ENCODE data around the gene SORCS3.

Gene SORCS3

GRCh38 chr10:105269689-105270088, 628.6 kb downstream of the SORCS3 start:
- H3K4me3 ChIP-seq (ENCODE audit: low read depth, low read length), result no peak overlapping the region
- TF ChIP-seq CTCF (IDR thresholded peaks at IDR 0.05; ENCODE audit: low read depth, low read length), result no peak

- TF ChIP-seq CTCF (IDR thresholded peaks at IDR 0.05; ENCODE audit: low read depth, low read length), result no peak
- no peak overlapping the region for H3K4me3 ChIP-seq (ENCODE audit: low read depth, low read length)
Observed at GRCh38 chr10:105274556-105275070, 633.5 kb downstream of the SORCS3 start.

- no peak overlapping the region for H3K4me3 ChIP-seq (ENCODE audit: low read depth, low read length)
- TF ChIP-seq CTCF (IDR thresholded peaks at IDR 0.05; ENCODE audit: low read depth, low read length), result no peak
Observed at GRCh38 chr10:105278439-105278838, 637.3 kb downstream of the SORCS3 start.

- TF ChIP-seq CTCF (IDR thresholded peaks at IDR 0.05; ENCODE audit: low read depth, low read length), result no peak
- no peak overlapping the region for H3K4me3 ChIP-seq (ENCODE audit: low read depth, low read length)
Observed at GRCh38 chr10:105279101-105279500, 638.0 kb downstream of the SORCS3 start.

- H3K4me3 ChIP-seq (ENCODE audit: low read depth, low read length), result no peak overlapping the region
- no peak for TF ChIP-seq CTCF (IDR thresholded peaks at IDR 0.05; ENCODE audit: low read depth, low read length)
Observed at GRCh38 chr10:105280895-105281294, 639.8 kb downstream of the SORCS3 start.

- H3K4me3 ChIP-seq (ENCODE audit: low read depth, low read length), result no peak overlapping the region
- TF ChIP-seq CTCF (IDR thresholded peaks at IDR 0.05; ENCODE audit: low read depth, low read length), result no peak
Observed at GRCh38 chr10:105284476-105285215, 643.6 kb downstream of the SORCS3 start.

- TF ChIP-seq CTCF (IDR thresholded peaks at IDR 0.05; ENCODE audit: low read depth, low read length), result no peak
- no peak overlapping the region for H3K4me3 ChIP-seq (ENCODE audit: low read depth, low read length)
Observed at GRCh38 chr10:105288026-105288425, 646.9 kb downstream of the SORCS3 start.

All from WI38 (cell line).